HG03135 (cell line): Measurements from ENCODE around the gene NAA38.

Source experiments
- ATAC-seq: cut with Tn5 transposase; IDR thresholded peaks from one replicate; pipeline ENCODE4 v1.9.1; 2021; ENCODE audit warnings: mild to moderate bottlenecking, moderate library complexity; ENCODE audit not compliant: unreplicated experiment

The NAA38 gene

GRCh38 chr17:7841396-7841914 lies 15.9 kb downstream of the NAA38 start:
- ATAC-seq: peak; percentile 5

- no peak for ATAC-seq
These were observed 16.5 kb downstream of the NAA38 start for GRCh38 chr17:7840875-7841274.

GRCh38 chr17:7840441-7840840 lies 16.9 kb downstream of the NAA38 start:
- ATAC-seq: no peak

GRCh38 chr17:7839876-7840261 lies 17.5 kb downstream of the NAA38 start:
- no peak for ATAC-seq

GRCh38 chr17:7839190-7839875 lies 18.0 kb downstream of the NAA38 start:
- ATAC-seq: no peak

GRCh38 chr17:7838090-7839075 lies 19.0 kb downstream of the NAA38 start:
- ATAC-seq: no peak

- no peak for ATAC-seq
These were observed 19.8 kb downstream of the NAA38 start for GRCh38 chr17:7837408-7838088.

- ATAC-seq: no peak
These were observed 20.6 kb downstream of the NAA38 start for GRCh38 chr17:7836596-7837407.

- ATAC-seq: peak; percentile 26
These were observed 21.4 kb downstream of the NAA38 start for GRCh38 chr17:7835814-7836595.

GRCh38 chr17:7834957-7835813 lies 22.2 kb downstream of the NAA38 start:
- ATAC-seq: peak; percentile 33

- ATAC-seq: no peak
These were observed 22.8 kb downstream of the NAA38 start for GRCh38 chr17:7834542-7834956.

- ATAC-seq: peak; percentile 38
These were observed 23.4 kb downstream of the NAA38 start, which contains the start of gene KDM6B for GRCh38 chr17:7833795-7834541. TSS of gene KDM6B (plus strand) at chr17:7834217. CDS start at chr17:7845555, 11,338 bp downstream.

- ATAC-seq: no peak
These were observed 24.2 kb downstream of the NAA38 start for GRCh38 chr17:7833011-7833794.

- ATAC-seq: no peak
These were observed 24.9 kb downstream of the NAA38 start for GRCh38 chr17:7832431-7832830.

GRCh38 chr17:7831233-7831632 lies 26.1 kb downstream of the NAA38 start:
- ATAC-seq: no peak

- ATAC-seq: no peak
These were observed 26.7 kb downstream of the NAA38 start for GRCh38 chr17:7830616-7831015.
